HG03139 (cell line): ENCODE data around the gene LBX1.
"Not testable (repeated sequence)": the region's sequence is repeated elsewhere in the genome, so short reads cannot be mapped to it uniquely, and the experiment has no call there.

Source experiments
- ATAC-seq: cut with Tn5 transposase; IDR thresholded peaks from one replicate; pipeline ENCODE4 v1.9.1; 2021; ENCODE audit not compliant: unreplicated experiment

Gene LBX1

GRCh38 chr10:101214446-101215396, 14.5 kb downstream of the LBX1 start:
- peak; percentile 65 for ATAC-seq

GRCh38 chr10:101208543-101208942, 20.7 kb downstream of the LBX1 start:
- ATAC-seq, result no peak

- no peak for ATAC-seq
Measured at GRCh38 chr10:101207026-101207425, 22.2 kb downstream of the LBX1 start.

GRCh38 chr10:101202667-101203066, 26.6 kb downstream of the LBX1 start:
- not testable (repeated sequence) for ATAC-seq

- not testable (repeated sequence) for ATAC-seq
Measured at GRCh38 chr10:101198326-101198977, 30.8 kb downstream of the LBX1 start.

- ATAC-seq, result no peak
Measured at GRCh38 chr10:101195921-101196320, 33.3 kb downstream of the LBX1 start.

GRCh38 chr10:101189461-101190401, 39.5 kb downstream of the LBX1 start:
- no peak for ATAC-seq

GRCh38 chr10:101188942-101189341, 40.3 kb downstream of the LBX1 start:
- ATAC-seq, result no peak

GRCh38 chr10:101183458-101184183, 45.6 kb downstream of the LBX1 start:
- ATAC-seq, result no peak

GRCh38 chr10:101182936-101183335, 46.3 kb downstream of the LBX1 start:
- no peak for ATAC-seq
